Left ventricle myocardium superior (tissue), 1 donor: ENCODE measurements around the gene SEL1L3. TPM values are rescaled to one million over a fixed set of nuclear protein-coding genes. Genes with fewer than 3 reads are reported as not detected.
A peak's percentile ranks its signal among the peaks of the same experiment; 100 is the strongest.

Experiments used
- ATAC-seq: fragments of 200-7000 bp; cut with Tn5 transposase; one replicate; pipeline ENCODE4 v1.9.1; 2020; ENCODE audit warnings: mild to moderate bottlenecking, moderate library complexity
- DNase-seq: peaks from one replicate; pipeline ENCODE4 v3.0.0-alpha.2; 2020
- intact Hi-C: fragments of 100-400 bp; cut with micrococcal nuclease; formaldehyde crosslinking; loops from one replicate; pipeline ENCODE4 v1.11.0; 2022
- total RNA-seq: library from RNA; stranded (reverse); fragmentation: NEBNext Ultra II Directional; extraction: Animal tissue kit (Norgen Biotek cat#: 25700); gene quantifications from one replicate; pipeline ENCODE4 v1.2.1, GENCODE V29; 2021
- donor health status: DM: no; HTN: yes; CAD: no; lungs with severe emphysema.

SEL1L3 gene
- total RNA-seq, 1 donor from 2014 or later = 2.8 TPM

GRCh38 chr4:25713812-25714211 is 149.0 kb downstream of the SEL1L3 start:
- intact Hi-C loops = no loop called here
- no peak for ATAC-seq
- DNase-seq = no peak

DNA sequence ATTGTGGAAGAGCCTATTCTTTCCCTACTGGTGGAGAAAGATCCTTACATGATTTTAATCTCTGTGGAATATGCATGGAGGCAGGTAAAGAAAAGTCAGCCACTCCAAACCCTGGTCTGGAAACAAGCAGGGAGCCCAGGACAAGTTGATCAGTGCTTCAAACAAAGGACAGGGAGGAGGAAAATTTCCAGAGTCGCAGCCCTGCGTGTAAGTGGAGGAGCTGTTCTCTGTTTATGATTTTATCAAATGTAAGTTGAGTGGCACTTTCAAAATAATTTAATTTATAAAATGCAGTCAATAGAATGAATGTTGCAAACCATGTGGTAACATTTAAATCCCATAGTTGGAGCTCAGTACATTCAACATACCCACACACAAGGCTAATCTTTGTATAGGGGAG is 150.2 kb downstream of the SEL1L3 start:
- intact Hi-C loops = no loop called here
- ATAC-seq = no peak

DNA sequence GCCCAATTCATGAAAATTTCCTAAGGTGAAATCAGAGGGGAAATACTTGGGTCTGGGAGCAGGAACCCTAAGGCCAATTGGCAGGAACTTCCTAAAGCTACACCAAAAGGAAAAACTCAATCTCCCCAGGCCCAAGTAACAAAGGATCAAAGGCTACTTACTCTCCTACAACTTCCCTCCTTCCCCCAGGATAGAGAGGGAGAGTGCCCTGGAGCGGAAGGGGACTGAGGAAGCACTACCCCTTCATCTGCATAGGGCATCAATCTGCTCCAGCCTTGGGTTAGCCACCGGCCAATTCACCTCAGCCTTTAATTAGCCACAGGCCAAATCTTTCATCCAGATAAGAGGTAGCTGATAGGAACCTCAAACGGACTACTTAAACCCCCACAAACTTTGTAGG is 152.2 kb downstream of the SEL1L3 start:
- intact Hi-C loops = no loop called here
- ATAC-seq = no peak

More for the DNA sequence above, 150.2 kb downstream of the SEL1L3 start:
- no peak for DNase-seq

DNA sequence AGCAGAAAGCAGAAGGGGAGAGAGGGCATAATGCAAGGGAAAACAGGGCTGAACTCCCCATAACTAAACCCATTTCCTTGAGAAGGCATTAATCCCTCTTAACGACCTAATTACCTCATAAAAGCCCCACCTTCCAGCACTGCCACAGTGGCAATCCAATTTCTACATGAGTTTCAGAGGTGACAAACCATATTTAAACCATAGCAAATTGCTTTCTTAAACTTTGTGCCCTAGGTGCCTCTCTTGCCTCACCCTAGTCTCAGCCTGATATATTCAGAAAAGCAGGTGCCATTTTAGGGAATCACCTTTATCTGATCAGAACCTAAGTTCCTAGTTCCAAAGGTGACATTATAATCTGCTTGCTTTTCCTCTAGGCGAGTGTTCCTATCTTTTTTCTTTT is 158.3 kb downstream of the SEL1L3 start:
- no peak for ATAC-seq
- intact Hi-C loops = no loop called here
- DNase-seq = no peak

More for the DNA sequence above, 152.2 kb downstream of the SEL1L3 start:
- DNase-seq = no peak

- ATAC-seq = peak; percentile 82
- intact Hi-C loops = no loop called here
- DNase-seq = no peak
Measured at GRCh38 chr4:25703731-25704388, 158.9 kb downstream of the SEL1L3 start.

- DNase-seq = peak; percentile 35
- intact Hi-C loops = no loop called here
- ATAC-seq = peak; percentile 95
Measured at GRCh38 chr4:25702848-25703247, 159.9 kb downstream of the SEL1L3 start.

GRCh38 chr4:25700661-25701060 is 162.1 kb downstream of the SEL1L3 start:
- intact Hi-C loops = no loop called here
- DNase-seq (no peak), ATAC-seq (no peak)

- intact Hi-C loops = no loop called here
- ATAC-seq (no peak), DNase-seq (no peak)
Measured at GRCh38 chr4:25697516-25697915, 165.3 kb downstream of the SEL1L3 start.

Other genes starting within 250 kb of the SEL1L3 start
- gene SLC34A2, start 207.1 kb downstream of the SEL1L3 start, total RNA-seq = 0.07 TPM
- gene SMIM20, start 51.2 kb upstream of the SEL1L3 start, total RNA-seq = 38.2 TPM